ENCODE measurements around the gene PHRF1.
"Not testable (repeated sequence)": the region's sequence is repeated elsewhere in the genome, so short reads cannot be mapped to it uniquely, and the experiment has no call there.

The PHRF1 gene

GRCh38 chr11:640021-640706 is 63.9 kb downstream of the PHRF1 start:
- TF ChIP-seq CTCF (IDR thresholded peaks at IDR 0.05; ENCODE audit: low read depth, low read length): no peak
- H3K4me3 ChIP-seq (replicated peaks in 1 of 2; ENCODE audit: low read depth in 2 of 2, low read length in 2 of 2): no peak overlapping the region
- no peak for DNase-seq (ENCODE audit: low read depth in 2 of 2)

- no peak for TF ChIP-seq CTCF (IDR thresholded peaks at IDR 0.05; ENCODE audit: low read depth, low read length)
- H3K4me3 ChIP-seq (replicated peaks in 1 of 2; ENCODE audit: low read depth in 2 of 2, low read length in 2 of 2): no peak overlapping the region
- DNase-seq (ENCODE audit: low read depth in 2 of 2): no peak
These were observed 65.6 kb downstream of the PHRF1 start for GRCh38 chr11:641806-642370.

GRCh38 chr11:643366-643765 is 67.1 kb downstream of the PHRF1 start:
- no peak overlapping the region for H3K4me3 ChIP-seq (replicated peaks in 1 of 2; ENCODE audit: low read depth in 2 of 2, low read length in 2 of 2)
- DNase-seq (ENCODE audit: low read depth in 2 of 2): no peak
- TF ChIP-seq CTCF (IDR thresholded peaks at IDR 0.05; ENCODE audit: low read depth, low read length): no peak

- DNase-seq (ENCODE audit: low read depth in 2 of 2): no peak
- TF ChIP-seq CTCF (IDR thresholded peaks at IDR 0.05; ENCODE audit: low read depth, low read length): no peak
- H3K4me3 ChIP-seq (replicated peaks in 1 of 2; ENCODE audit: low read depth in 2 of 2, low read length in 2 of 2): no peak overlapping the region
These were observed 67.8 kb downstream of the PHRF1 start for GRCh38 chr11:643849-644738.

GRCh38 chr11:645536-645935 is 69.3 kb downstream of the PHRF1 start:
- DNase-seq (ENCODE audit: low read depth in 2 of 2): no peak
- TF ChIP-seq CTCF (IDR thresholded peaks at IDR 0.05; ENCODE audit: low read depth, low read length): no peak
- H3K4me3 ChIP-seq (replicated peaks in 1 of 2; ENCODE audit: low read depth in 2 of 2, low read length in 2 of 2): no peak overlapping the region

- no peak for TF ChIP-seq CTCF (IDR thresholded peaks at IDR 0.05; ENCODE audit: low read depth, low read length)
- no peak overlapping the region for H3K4me3 ChIP-seq (replicated peaks in 1 of 2; ENCODE audit: low read depth in 2 of 2, low read length in 2 of 2)
- DNase-seq (ENCODE audit: low read depth in 2 of 2): no peak
These were observed 69.9 kb downstream of the PHRF1 start for GRCh38 chr11:646214-646613.

- H3K4me3 ChIP-seq (replicated peaks in 1 of 2; ENCODE audit: low read depth in 2 of 2, low read length in 2 of 2); DNase-seq (ENCODE audit: low read depth in 2 of 2): not testable (repeated sequence)
These were observed 71.4 kb downstream of the PHRF1 start for GRCh38 chr11:647672-648158.

Data from cardiac fibroblast (primary cell).